Measurements from ENCODE around the gene TPX2.

Gene TPX2

GRCh38 chr20:31709939-31710338 lies 29.2 kb upstream of the TPX2 start:
- no peak for DNase-seq (ENCODE audit: low read depth)
- no peak overlapping the region for H3K4me3 ChIP-seq (ENCODE audit: low read depth, low read length)
- TF ChIP-seq MAX (IDR thresholded peaks at IDR 0.05; ENCODE audit: low read depth, low read length), result no peak
- no peak for TF ChIP-seq MYC (IDR thresholded peaks at IDR 0.05; ENCODE audit: low read depth, low read length)
- no peak for TF ChIP-seq POLR2A (IDR thresholded peaks at IDR 0.05; ENCODE audit: extremely low read depth, insufficient read length)
- TF ChIP-seq CTCF (IDR thresholded peaks at IDR 0.05; ENCODE audit: low read depth, low read length), result no peak

GRCh38 chr20:31710423-31711108 lies 28.5 kb upstream of the TPX2 start:
- H3K4me3 ChIP-seq (ENCODE audit: low read depth, low read length), result no peak overlapping the region
- TF ChIP-seq MYC (IDR thresholded peaks at IDR 0.05; ENCODE audit: low read depth, low read length) (no peak), CTCF (IDR thresholded peaks at IDR 0.05; ENCODE audit: low read depth, low read length) (no peak), MAX (IDR thresholded peaks at IDR 0.05; ENCODE audit: low read depth, low read length) (no peak), POLR2A (IDR thresholded peaks at IDR 0.05; ENCODE audit: extremely low read depth, insufficient read length) (no peak)
- no peak for DNase-seq (ENCODE audit: low read depth)

GRCh38 chr20:31711179-31712111 lies 27.6 kb upstream of the TPX2 start:
- H3K4me3 ChIP-seq (ENCODE audit: low read depth, low read length), result no peak overlapping the region
- TF ChIP-seq MAX (IDR thresholded peaks at IDR 0.05; ENCODE audit: low read depth, low read length) (no peak), POLR2A (IDR thresholded peaks at IDR 0.05; ENCODE audit: extremely low read depth, insufficient read length) (no peak)
- DNase-seq (ENCODE audit: low read depth), result no peak

- TF ChIP-seq POLR2A (IDR thresholded peaks at IDR 0.05; ENCODE audit: extremely low read depth, insufficient read length) (no peak), CTCF (IDR thresholded peaks at IDR 0.05; ENCODE audit: low read depth, low read length) (no peak), MAX (IDR thresholded peaks at IDR 0.05; ENCODE audit: low read depth, low read length) (no peak)
- no peak for DNase-seq (ENCODE audit: low read depth)
- no peak overlapping the region for H3K4me3 ChIP-seq (ENCODE audit: low read depth, low read length)
Observed at GRCh38 chr20:31712112-31712553, 27.0 kb upstream of the TPX2 start.

- no peak overlapping the region for H3K4me3 ChIP-seq (ENCODE audit: low read depth, low read length)
- TF ChIP-seq POLR2A (IDR thresholded peaks at IDR 0.05; ENCODE audit: extremely low read depth, insufficient read length), result no peak
- no peak for TF ChIP-seq CTCF (IDR thresholded peaks at IDR 0.05; ENCODE audit: low read depth, low read length)
- no peak for TF ChIP-seq MAX (IDR thresholded peaks at IDR 0.05; ENCODE audit: low read depth, low read length)
- TF ChIP-seq MYC (IDR thresholded peaks at IDR 0.05; ENCODE audit: low read depth, low read length), result no peak
- DNase-seq (ENCODE audit: low read depth), result no peak
Observed at GRCh38 chr20:31712564-31713311, 26.4 kb upstream of the TPX2 start.
